MG63 (cell line): ENCODE results near the gene NEK10. TPM values are rescaled to one million over a fixed set of nuclear protein-coding genes. Genes with fewer than 3 reads are reported as not detected.

Experiments
- DNase-seq: peaks from one replicate; pipeline ENCODE4 v3.0.0-alpha.2; 2020
- H3K27me3 ChIP-seq: fragments of 250-450 bp; sonication (Bioruptor Pico); 2 replicates; pipeline ENCODE4 v1.5.1; 2020; ENCODE audit warnings: mild to moderate bottlenecking, moderate library complexity
- H3K36me3 ChIP-seq: fragments of 250-450 bp; sonication (Bioruptor Pico); 2 replicates; pipeline ENCODE4 v1.5.1; 2020; ENCODE audit warnings: mild to moderate bottlenecking, moderate library complexity
- H3K4me3 ChIP-seq: fragments of 250-450 bp; sonication (Bioruptor Pico); 2 replicates; pipeline ENCODE4 v1.5.1; 2020; ENCODE audit warnings: mild to moderate bottlenecking, moderate library complexity
- H3K9me3 ChIP-seq: fragments of 250-450 bp; sonication (Bioruptor Pico); 2 replicates; pipeline ENCODE4 v1.5.1; 2020; ENCODE audit warnings: mild to moderate bottlenecking, moderate library complexity
- total RNA-seq: library from RNA; depleted of rRNA; stranded (reverse); fragments of >200 nt; shearing (Covaris generic); gene quantifications from 2 replicates; pipeline ENCODE4 v1.2.3, GENCODE V29; 2014; ENCODE audit warnings: low replicate concordance

NEK10 gene
- total RNA-seq, 1 experiment from 2014 or later = 4.7 TPM

GRCh38 chr3:27127195-27127594 is 242.0 kb downstream of the NEK10 start:
- no peaks in the 10 kb centered on the region for H3K27me3 ChIP-seq
- H3K36me3 ChIP-seq = no peaks in the 10 kb centered on the region
- H3K9me3 ChIP-seq = no peaks in the 10 kb centered on the region
- DNase-seq = no peak
- no peak overlapping the region for H3K4me3 ChIP-seq

GRCh38 chr3:27125821-27126501 is 243.2 kb downstream of the NEK10 start:
- H3K27me3 ChIP-seq = no peaks in the 10 kb centered on the region
- H3K4me3 ChIP-seq = no peak overlapping the region
- H3K9me3 ChIP-seq = no peaks in the 10 kb centered on the region
- no peaks in the 10 kb centered on the region for H3K36me3 ChIP-seq
- no peak for DNase-seq

- Histone ChIP-seq H3K4me3 (no peak overlapping the region), H3K36me3 (no peaks in the 10 kb centered on the region), H3K9me3 (no peaks in the 10 kb centered on the region), H3K27me3 (no peaks in the 10 kb centered on the region)
- DNase-seq = no peak
Measured at GRCh38 chr3:27119639-27120038, 249.5 kb downstream of the NEK10 start.

GRCh38 chr3:27115352-27115751 is 253.8 kb downstream of the NEK10 start:
- DNase-seq = no peak
- Histone ChIP-seq H3K27me3 (no peaks in the 10 kb centered on the region), H3K4me3 (no peak overlapping the region), H3K36me3 (no peaks in the 10 kb centered on the region), H3K9me3 (no peaks in the 10 kb centered on the region)

- Histone ChIP-seq H3K9me3 (no peaks in the 10 kb centered on the region), H3K27me3 (no peaks in the 10 kb centered on the region), H3K4me3 (no peak overlapping the region), H3K36me3 (no peaks in the 10 kb centered on the region)
- DNase-seq = no peak
Measured at GRCh38 chr3:27114684-27115083, 254.5 kb downstream of the NEK10 start.

- Histone ChIP-seq H3K27me3 (no peaks in the 10 kb centered on the region), H3K4me3 (no peak overlapping the region), H3K9me3 (no peaks in the 10 kb centered on the region), H3K36me3 (no peaks in the 10 kb centered on the region)
- DNase-seq = no peak
Measured at GRCh38 chr3:27114129-27114528, 255.1 kb downstream of the NEK10 start.

- no peak for DNase-seq
- no peak overlapping the region for H3K4me3 ChIP-seq
- H3K27me3 ChIP-seq = no peaks in the 10 kb centered on the region
Measured at GRCh38 chr3:27110020-27110419, 259.2 kb downstream of the NEK10 start.

GRCh38 chr3:27108322-27108721 is 260.9 kb downstream of the NEK10 start:
- no peak for DNase-seq
- no peaks in the 10 kb centered on the region for H3K36me3 ChIP-seq
- no peaks in the 10 kb centered on the region for H3K27me3 ChIP-seq
- H3K9me3 ChIP-seq = no peaks in the 10 kb centered on the region
- H3K4me3 ChIP-seq = no peak overlapping the region

More at GRCh38 chr3:27110020-27110419, 259.2 kb downstream of the NEK10 start:
- no peaks in the 10 kb centered on the region for H3K36me3 ChIP-seq
- H3K9me3 ChIP-seq = no peaks in the 10 kb centered on the region

- H3K9me3 ChIP-seq = no peaks in the 10 kb centered on the region
- no peaks in the 10 kb centered on the region for H3K27me3 ChIP-seq
- DNase-seq = no peak
- H3K4me3 ChIP-seq = no peak overlapping the region
- H3K36me3 ChIP-seq = no peaks in the 10 kb centered on the region
Measured at GRCh38 chr3:27105904-27106303, 263.3 kb downstream of the NEK10 start.

- Histone ChIP-seq H3K27me3 (no peaks in the 10 kb centered on the region), H3K9me3 (no peaks in the 10 kb centered on the region), H3K4me3 (no peak overlapping the region), H3K36me3 (no peaks in the 10 kb centered on the region)
- DNase-seq = no peak
Measured at GRCh38 chr3:27097182-27097581, 272.0 kb downstream of the NEK10 start.

GRCh38 chr3:27095553-27096222 is 273.5 kb downstream of the NEK10 start:
- Histone ChIP-seq H3K27me3 (no peaks in the 10 kb centered on the region), H3K4me3 (no peak overlapping the region), H3K9me3 (no peaks in the 10 kb centered on the region), H3K36me3 (no peaks in the 10 kb centered on the region)
- DNase-seq = no peak

GRCh38 chr3:27094721-27095120 is 274.5 kb downstream of the NEK10 start:
- Histone ChIP-seq H3K36me3 (no peaks in the 10 kb centered on the region), H3K9me3 (no peaks in the 10 kb centered on the region), H3K27me3 (no peaks in the 10 kb centered on the region), H3K4me3 (no peak overlapping the region)
- no peak for DNase-seq

GRCh38 chr3:27093771-27094170 is 275.4 kb downstream of the NEK10 start:
- Histone ChIP-seq H3K4me3 (no peak overlapping the region), H3K36me3 (no peaks in the 10 kb centered on the region), H3K27me3 (no peaks in the 10 kb centered on the region), H3K9me3 (no peaks in the 10 kb centered on the region)
- DNase-seq = no peak

- Histone ChIP-seq H3K4me3 (no peak overlapping the region), H3K9me3 (no peaks in the 10 kb centered on the region), H3K36me3 (no peaks in the 10 kb centered on the region), H3K27me3 (no peaks in the 10 kb centered on the region)
- DNase-seq = no peak
Measured at GRCh38 chr3:27090275-27091041, 278.7 kb downstream of the NEK10 start.

GRCh38 chr3:27089645-27090044 is 279.5 kb downstream of the NEK10 start:
- Histone ChIP-seq H3K36me3 (no peaks in the 10 kb centered on the region), H3K27me3 (no peaks in the 10 kb centered on the region), H3K9me3 (no peaks in the 10 kb centered on the region), H3K4me3 (no peak overlapping the region)
- DNase-seq = no peak

GRCh38 chr3:27089068-27089467 is 280.1 kb downstream of the NEK10 start:
- peak; percentile 22 for DNase-seq
- Histone ChIP-seq H3K27me3 (no peaks in the 10 kb centered on the region), H3K9me3 (no peaks in the 10 kb centered on the region), H3K36me3 (no peaks in the 10 kb centered on the region), H3K4me3 (no peak overlapping the region)

GRCh38 chr3:27085829-27086730 is 283.1 kb downstream of the NEK10 start:
- Histone ChIP-seq H3K27me3 (no peaks in the 10 kb centered on the region), H3K36me3 (no peaks in the 10 kb centered on the region), H3K4me3 (no peak overlapping the region), H3K9me3 (no peaks in the 10 kb centered on the region)
- DNase-seq = no peak
